Measurements from ENCODE around the gene ILK.

ILK gene

GRCh38 chr11:6607190-6607795 lies 3.7 kb downstream of the ILK start:
- no peak for DNase-seq

DNA sequence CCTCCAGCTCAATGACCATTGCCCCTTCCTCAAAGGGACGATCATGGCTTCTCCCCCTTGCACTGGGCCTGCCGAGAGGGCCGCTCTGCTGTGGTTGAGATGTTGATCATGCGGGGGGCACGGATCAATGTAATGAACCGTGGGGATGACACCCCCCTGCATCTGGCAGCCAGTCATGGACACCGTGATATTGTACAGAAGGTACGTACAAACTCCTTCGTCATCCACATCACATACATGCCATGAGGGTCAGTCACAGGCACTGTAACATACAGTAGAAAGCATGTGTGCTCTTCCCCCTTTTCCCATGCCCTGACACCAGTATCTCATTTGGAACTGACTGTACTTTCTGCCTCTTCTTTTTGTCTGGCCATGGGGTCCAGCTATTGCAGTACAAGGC lies 4.4 kb downstream of the ILK start:
- DNase-seq = no peak

GRCh38 chr11:6608726-6609501 lies 5.3 kb downstream of the ILK start:
- no peak for DNase-seq

- DNase-seq = no peak
Observed at GRCh38 chr11:6609502-6610015, 6.0 kb downstream of the ILK start.

- no peak for DNase-seq
Observed at GRCh38 chr11:6610591-6610990, 7.0 kb downstream of the ILK start.

- no peak for DNase-seq
Observed at GRCh38 chr11:6611092-6611962, 7.8 kb downstream of the ILK start.

- no peak for DNase-seq
Observed at GRCh38 chr11:6611963-6612212, 8.3 kb downstream of the ILK start.

- peak; percentile 96 for DNase-seq
Observed at GRCh38 chr11:6612213-6613041, 8.9 kb downstream of the ILK start, which contains the start of gene TAF10. Gene TAF10, minus strand, starts transcription at chr11:6612216. Its CDS starts 27 bp downstream, at chr11:6612189.

- DNase-seq = no peak
Observed at GRCh38 chr11:6613496-6613895, 9.9 kb downstream of the ILK start.

GRCh38 chr11:6614446-6614845 lies 10.9 kb downstream of the ILK start:
- DNase-seq = no peak

GRCh38 chr11:6615046-6615445 lies 11.5 kb downstream of the ILK start:
- no peak for DNase-seq

DNA sequence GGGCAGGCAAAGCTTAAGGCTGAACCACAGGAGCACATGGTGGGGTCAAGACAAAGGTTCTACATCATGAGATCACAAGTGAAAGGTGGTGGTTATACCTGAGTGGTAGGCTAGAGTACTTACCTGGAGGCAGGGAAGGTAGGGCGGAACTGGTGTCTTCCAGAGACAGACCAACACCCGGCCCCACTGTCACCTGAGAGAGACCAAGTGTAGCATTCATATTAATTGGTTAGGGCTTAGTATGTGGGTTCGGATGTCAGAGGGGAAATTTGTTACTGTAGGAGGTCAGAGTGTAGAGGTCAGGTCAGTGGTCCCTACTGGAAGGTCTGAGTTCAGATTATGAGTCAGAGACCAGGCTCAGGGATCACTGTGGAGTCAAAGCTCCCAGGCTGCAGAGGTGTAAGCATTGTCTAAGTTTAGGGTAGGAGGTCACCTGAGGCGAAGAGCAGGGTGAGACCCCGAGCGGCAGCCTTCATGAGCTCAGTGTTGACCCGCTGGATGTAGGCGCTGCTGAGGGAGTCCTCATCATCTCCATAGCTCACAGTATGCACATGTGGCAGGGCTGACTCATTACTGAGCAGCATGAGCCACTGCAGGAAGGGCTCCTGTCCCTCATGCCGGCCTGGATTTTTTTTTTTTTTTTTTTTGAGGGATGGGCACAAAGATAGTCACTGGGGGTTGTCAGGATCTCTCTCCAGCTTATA lies 12.5 kb downstream of the ILK start:
- DNase-seq = no peak

- DNase-seq = no peak
Observed at GRCh38 chr11:6616596-6617250, 13.1 kb downstream of the ILK start.

GRCh38 chr11:6617315-6617781 lies 13.8 kb downstream of the ILK start:
- peak; percentile 37 for DNase-seq

DNA sequence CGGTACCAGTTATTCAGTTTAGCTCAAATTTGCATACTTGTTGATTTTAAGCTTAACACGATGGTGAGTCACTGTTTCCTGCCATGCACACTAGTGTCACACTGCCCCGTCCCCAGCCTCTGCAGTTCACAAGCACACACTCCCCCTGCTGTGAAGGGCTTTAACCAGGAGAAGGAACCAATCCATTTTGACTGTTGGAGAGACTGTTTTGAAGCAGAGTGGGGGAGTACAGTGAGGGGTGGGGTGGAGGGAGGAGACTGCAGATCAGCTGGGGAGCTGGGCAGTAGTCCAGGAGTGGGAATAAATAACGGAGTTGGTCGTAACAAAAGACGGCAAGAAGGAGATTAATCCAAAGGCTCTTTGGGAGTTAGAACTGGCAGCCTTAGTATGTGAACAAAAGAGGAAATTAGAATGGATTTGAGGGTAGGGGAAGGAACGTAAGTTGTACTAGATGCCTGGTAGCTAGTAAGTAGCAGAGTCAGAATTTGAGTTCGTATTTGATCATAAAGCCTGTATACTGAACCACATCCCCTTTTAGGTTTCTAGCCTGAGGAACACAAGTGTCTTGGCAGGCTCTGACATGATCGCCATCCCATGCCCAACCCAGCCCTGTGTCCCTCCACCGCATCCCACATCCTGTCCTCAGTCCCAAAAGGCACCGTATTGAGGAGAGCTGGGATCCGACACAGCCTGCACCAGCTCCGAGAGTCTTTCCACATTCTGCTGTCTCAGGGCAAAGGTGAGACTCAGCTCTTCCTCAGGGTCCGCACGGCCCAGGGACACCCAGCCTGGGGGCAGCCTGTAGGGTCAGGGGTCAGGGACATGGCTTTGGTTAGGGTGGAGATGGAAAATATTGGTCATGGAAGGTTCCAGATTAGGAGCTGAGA lies 14.8 kb downstream of the ILK start:
- peak; percentile 74 for DNase-seq

DNA sequence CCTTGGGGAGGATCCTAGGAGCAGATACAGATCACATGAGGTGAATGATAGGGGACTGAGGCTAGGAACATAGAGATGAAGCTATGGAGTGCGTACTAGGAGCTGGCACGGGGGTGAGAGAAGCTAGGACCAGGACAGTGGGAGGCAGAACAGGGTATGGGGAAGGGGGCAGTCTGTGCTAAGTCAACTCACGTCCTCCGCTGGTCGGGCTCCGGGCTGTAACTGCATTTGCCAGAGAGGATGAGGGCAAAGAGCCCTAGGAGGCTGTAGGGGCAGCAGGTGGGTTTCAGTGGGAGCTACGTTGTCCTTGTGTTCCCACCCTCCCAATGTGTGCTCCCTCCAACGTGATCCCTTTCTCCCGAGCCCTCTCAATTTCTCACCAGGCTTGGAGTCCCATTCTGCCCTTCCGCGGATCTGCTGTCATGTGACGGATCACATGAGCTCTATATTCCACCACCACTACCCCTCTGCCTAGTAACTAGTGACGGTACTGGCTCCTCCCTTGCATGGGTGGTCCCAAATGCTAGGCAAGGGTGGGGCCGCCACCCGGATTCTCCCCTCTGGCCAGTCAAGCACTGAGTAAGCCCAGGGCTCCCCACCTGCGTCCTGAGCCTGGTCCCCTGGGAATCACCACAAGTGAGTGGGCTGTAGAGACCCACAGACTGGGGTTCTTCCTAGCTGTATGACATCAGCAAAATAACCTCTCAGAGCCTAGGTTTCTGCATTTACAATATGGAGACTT lies 15.6 kb downstream of the ILK start, which contains the start of gene TPP1:
TSS of gene TPP1 (minus strand) at position 419 of the 742 bp plus-strand sequence. CDS start at position 397, 22 bp downstream.
- DNase-seq = peak; percentile 91

GRCh38 chr11:6620636-6621035 lies 17.1 kb downstream of the ILK start:
- no peak for DNase-seq

GRCh38 chr11:6621711-6622211 lies 18.2 kb downstream of the ILK start:
- DNase-seq = no peak

Data from CD4-positive, alpha-beta T cell treated with Interferon gamma for 1 hour (primary cell).